PC-3 (cell line): Measurements from ENCODE around the gene NEK4. TPM values are rescaled to one million over a fixed set of nuclear protein-coding genes. Genes with fewer than 3 reads are reported as not detected.

Experiments
- ATAC-seq: fragments of 200-7000 bp; cut with Tn5 transposase; 2 replicates; pipeline ENCODE4 v1.9.1; 2020; ENCODE audit warnings: mild to moderate bottlenecking, moderate library complexity
- BruUV-seq: library from RNA; stranded (reverse); fragments of 400-500 nt; replicated peaks from 2 replicates; lab custom pipeline; 2021; lab: Mats Ljungman, UMichigan
- CTCF ChIA-PET: fragments of 300-600 bp; sonication (Branson Sonifier 250); formaldehyde crosslinking; loops from one replicate; lab custom pipeline; 2022; ENCODE audit warnings: antibody characterized with exemption; lab: Charles Lee
- POLR2A ChIA-PET: fragments of 300-600 bp; sonication (Branson Sonifier 250); formaldehyde crosslinking; loops from one replicate; lab custom pipeline; 2022; ENCODE audit warnings: antibody characterized with exemption; ENCODE audit not compliant: unreplicated experiment; lab: Charles Lee
- DNase-seq: peaks from one replicate; pipeline ENCODE4 v3.0.0-alpha.2; 2015
- H2AFZ ChIP-seq: fragments of 300-600 bp; sonication (generic); 2 replicates; pipeline ENCODE4 v1.6.0; 2016; ENCODE audit warnings: antibody characterized with exemption, low read length
- H3F3A ChIP-seq: fragments of 300-600 bp; sonication (generic); one replicate; pipeline ENCODE4 v1.6.0; 2017; ENCODE audit warnings: antibody characterized with exemption, low read length, control low read depth, mild to moderate bottlenecking; ENCODE audit not compliant: unreplicated experiment
- H3K27ac ChIP-seq: fragments of 300-600 bp; sonication (generic); 2 replicates; pipeline ENCODE4 v1.5.1; 2016; ENCODE audit warnings: mild to moderate bottlenecking, low read length
- H3K27me3 ChIP-seq: fragments of 300-600 bp; sonication (generic); 2 replicates; pipeline ENCODE4 v1.6.1; 2016; ENCODE audit warnings: low read length, mixed read lengths
- H3K36me3 ChIP-seq: fragments of 300-600 bp; sonication (generic); 2 replicates; pipeline ENCODE4 v1.6.1; 2016; ENCODE audit warnings: low read depth, mixed run types, low read length, mixed read lengths
- H3K4me1 ChIP-seq: fragments of 300-600 bp; sonication (generic); 2 replicates; pipeline ENCODE4 v1.5.1; 2016; ENCODE audit warnings: low read length; ENCODE audit not compliant: insufficient read depth
- H3K4me2 ChIP-seq: fragments of 300-600 bp; sonication (generic); 2 replicates; pipeline ENCODE4 v1.6.0; 2016; ENCODE audit warnings: low read length
- H3K4me3 ChIP-seq: fragments of 300-600 bp; sonication (generic); 2 replicates; pipeline ENCODE4 v1.5.1; 2016; ENCODE audit warnings: mild to moderate bottlenecking, low read length, mixed read lengths
- H3K79me2 ChIP-seq: fragments of 300-600 bp; sonication (generic); 2 replicates; pipeline ENCODE4 v1.6.1; 2017; ENCODE audit warnings: low read length, mixed read lengths
- H3K9ac ChIP-seq: fragments of 300-600 bp; sonication (generic); 2 replicates; pipeline ENCODE4 v1.6.0; 2016; ENCODE audit warnings: mild to moderate bottlenecking, low read length
- H3K9me2 ChIP-seq: fragments of 300-600 bp; sonication (generic); replicated peaks from 2 replicates; pipeline ENCODE4 v1.6.1; 2016; ENCODE audit warnings: mixed run types, low read length, mixed read lengths
- H3K9me3 ChIP-seq: fragments of 300-600 bp; sonication (generic); 2 replicates; pipeline ENCODE4 v1.6.1; 2016; ENCODE audit warnings: low read length, mixed read lengths
- H4K20me1 ChIP-seq: fragments of 300-600 bp; sonication (generic); 2 replicates; pipeline ENCODE4 v1.6.1; 2016; ENCODE audit warnings: low read length, mixed read lengths
- EZH2 ChIP-seq: fragments of 300-600 bp; sonication (generic); IDR thresholded peaks from one replicate; pipeline ENCODE4 v1.6.1; 2017; ENCODE audit warnings: antibody characterized with exemption, mild to moderate bottlenecking, low read length; ENCODE audit not compliant: unreplicated experiment
- EZH2phosphoT487 ChIP-seq: fragments of 300-600 bp; sonication (generic); IDR thresholded peaks from 2 replicates; pipeline ENCODE4 v1.6.1; 2018; ENCODE audit warnings: mild to moderate bottlenecking, antibody characterized with exemption, low read length, borderline replicate concordance
- intact Hi-C: fragments of 100-400 bp; cut with micrococcal nuclease; formaldehyde crosslinking; loops from 2 replicates; pipeline ENCODE4 v1.9.0; 2023
- total RNA-seq: library from RNA; depleted of rRNA; stranded (reverse); fragments of >200 nt; gene quantifications from 2 replicates; pipeline ENCODE4 v1.2.3, GENCODE V29; 2014
- TF ChIP-seq, protein P1 (sequence below): fragments of 300-600 bp; sonication (generic); conservative IDR thresholded peaks from 2 replicates; pipeline ENCODE4 v1.5.1; 2017; ENCODE audit warnings: antibody characterized with exemption, low read depth, mild to moderate bottlenecking, low read length

Gene NEK4
- total RNA-seq, 1 experiment from 2014 or later = 33.6 TPM

DNA sequence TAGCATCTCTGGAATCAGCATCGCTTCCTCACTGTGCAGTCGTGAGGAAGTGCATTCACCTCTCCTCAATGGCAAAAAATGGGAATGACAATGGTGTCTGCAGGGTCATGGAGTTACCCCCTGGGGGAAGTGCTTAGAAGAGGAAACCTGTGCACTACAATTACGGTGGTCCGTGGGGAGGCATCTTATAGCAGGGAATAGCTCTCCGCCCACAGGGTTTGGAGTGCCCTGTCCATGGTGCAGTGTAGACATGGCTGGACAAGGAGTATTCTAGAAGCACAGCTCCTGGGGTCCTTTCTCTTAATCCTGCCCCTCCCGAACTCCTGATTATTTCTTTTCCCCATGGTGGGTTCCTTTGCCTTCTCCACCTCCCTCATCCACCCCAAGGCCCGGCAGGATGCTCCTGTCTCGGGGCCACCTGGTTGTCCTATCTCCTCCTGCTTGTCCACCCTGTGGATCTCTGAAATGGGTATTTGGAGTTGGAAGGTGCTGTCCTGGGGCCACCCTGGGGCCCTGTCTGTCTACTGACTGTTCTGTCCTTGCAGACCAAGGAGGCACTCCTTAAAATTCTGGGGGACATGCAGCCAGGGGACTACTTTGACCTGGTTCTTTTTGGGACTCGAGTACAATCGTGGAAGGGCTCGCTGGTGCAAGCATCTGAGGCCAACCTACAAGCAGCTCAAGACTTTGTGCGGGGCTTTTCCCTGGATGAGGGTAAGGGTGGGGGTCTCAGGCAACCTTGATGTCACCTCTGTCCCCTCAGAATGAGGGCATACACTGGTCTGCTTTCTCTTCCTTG, 11.9 kb upstream of the NEK4 start:
- no peaks in the 10 kb centered on the region for H3F3A ChIP-seq
- no peaks in the 10 kb centered on the region for H3K36me3 ChIP-seq
- H3K27me3 ChIP-seq = peaks cover 26% of the 10 kb centered on the region
- no peaks in the 10 kb centered on the region for H3K79me2 ChIP-seq
- H3K4me3 ChIP-seq = no peak overlapping the region
- no peak overlapping the region for H3K4me2 ChIP-seq
- TF ChIP-seq EZH2 (no peak), EZH2phosphoT487 (no peak)
- TF ChIP-seq, protein P1, sequence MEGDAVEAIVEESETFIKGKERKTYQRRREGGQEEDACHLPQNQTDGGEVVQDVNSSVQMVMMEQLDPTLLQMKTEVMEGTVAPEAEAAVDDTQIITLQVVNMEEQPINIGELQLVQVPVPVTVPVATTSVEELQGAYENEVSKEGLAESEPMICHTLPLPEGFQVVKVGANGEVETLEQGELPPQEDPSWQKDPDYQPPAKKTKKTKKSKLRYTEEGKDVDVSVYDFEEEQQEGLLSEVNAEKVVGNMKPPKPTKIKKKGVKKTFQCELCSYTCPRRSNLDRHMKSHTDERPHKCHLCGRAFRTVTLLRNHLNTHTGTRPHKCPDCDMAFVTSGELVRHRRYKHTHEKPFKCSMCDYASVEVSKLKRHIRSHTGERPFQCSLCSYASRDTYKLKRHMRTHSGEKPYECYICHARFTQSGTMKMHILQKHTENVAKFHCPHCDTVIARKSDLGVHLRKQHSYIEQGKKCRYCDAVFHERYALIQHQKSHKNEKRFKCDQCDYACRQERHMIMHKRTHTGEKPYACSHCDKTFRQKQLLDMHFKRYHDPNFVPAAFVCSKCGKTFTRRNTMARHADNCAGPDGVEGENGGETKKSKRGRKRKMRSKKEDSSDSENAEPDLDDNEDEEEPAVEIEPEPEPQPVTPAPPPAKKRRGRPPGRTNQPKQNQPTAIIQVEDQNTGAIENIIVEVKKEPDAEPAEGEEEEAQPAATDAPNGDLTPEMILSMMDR = no peak
- H2AFZ ChIP-seq = no peak overlapping the region
- ChIA-PET CTCF (no interaction called here), POLR2A (interaction anchor here (0.6 kb wide), 1 partner anchor 62 kb away, joined by 3 read pairs; no protein-coding TSS in a partner anchor)
- H3K9ac ChIP-seq = no peak overlapping the region
- H4K20me1 ChIP-seq = no peaks in the 10 kb centered on the region
- H3K27ac ChIP-seq = no peak overlapping the region
- DNase-seq = no peak
- no peaks in the 10 kb centered on the region for H3K4me1 ChIP-seq
- intact Hi-C loops = no loop called here
- ATAC-seq = no peak
- no peaks in the 10 kb centered on the region for H3K9me3 ChIP-seq
- BruUV-seq = no TSS peak
- H3K9me2 ChIP-seq = no peaks in the 10 kb centered on the region

GRCh38 chr3:52781741-52782140, 11.0 kb upstream of the NEK4 start:
- Histone ChIP-seq H3K79me2 (no peaks in the 10 kb centered on the region), H3K36me3 (no peaks in the 10 kb centered on the region), H3K27me3 (peaks cover 26% of the 10 kb centered on the region), H3K27ac (no peak overlapping the region), H3K9ac (no peak overlapping the region), H3K9me3 (no peaks in the 10 kb centered on the region), H4K20me1 (no peaks in the 10 kb centered on the region), H3K4me1 (no peaks in the 10 kb centered on the region), H3K4me3 (no peak overlapping the region), H3F3A (no peaks in the 10 kb centered on the region), H2AFZ (no peak overlapping the region), H3K9me2 (no peaks in the 10 kb centered on the region), H3K4me2 (no peak overlapping the region)
- ATAC-seq (no peak), DNase-seq (no peak)
- TF ChIP-seq EZH2 = no peak
- TF ChIP-seq EZH2phosphoT487 = no peak
- TF ChIP-seq, protein P1 = no peak
- intact Hi-C loops = no loop called here
- BruUV-seq = no TSS peak
- CTCF ChIA-PET = no interaction called here
- POLR2A ChIA-PET = no interaction called here
